GM23338 (cell line): ENCODE results near the gene PTPRC.

Experiments
- CREB1 ChIP-seq: fragments of 250-450 bp; sonication (Bioruptor Pico); IDR thresholded peaks from 2 replicates; pipeline ENCODE4 v1.5.0; 2020; ENCODE audit warnings: low read depth, mild to moderate bottlenecking, moderate library complexity
- EZH2 ChIP-seq: fragments of 200-600 bp; sonication (generic); IDR thresholded peaks from one replicate; pipeline ENCODE4 v1.8.0; 2017; ENCODE audit warnings: antibody characterized with exemption, mild to moderate bottlenecking, low read depth; ENCODE audit not compliant: unreplicated experiment
- EZH2phosphoT487 ChIP-seq: fragments of 200-600 bp; sonication (generic); IDR thresholded peaks from one replicate; pipeline ENCODE4 v1.8.1; 2018; ENCODE audit warnings: antibody characterized with exemption; ENCODE audit not compliant: unreplicated experiment
- JUNB ChIP-seq: IDR thresholded peaks from one replicate; pipeline ENCODE4 v1.6.1; 2016; ENCODE audit warnings: antibody characterized with exemption; ENCODE audit not compliant: unreplicated experiment
- NANOG ChIP-seq: IDR thresholded peaks from 2 replicates; pipeline ENCODE4 v1.6.1; 2016; ENCODE audit warnings: antibody characterized with exemption, borderline replicate concordance
- POLR2AphosphoS5 ChIP-seq: IDR thresholded peaks from 2 replicates; pipeline ENCODE4 v1.6.1; 2016; ENCODE audit warnings: antibody characterized with exemption, low read depth
- STAT1 ChIP-seq: IDR thresholded peaks from one replicate; pipeline ENCODE4 v1.6.1; 2016; ENCODE audit warnings: antibody characterized with exemption; ENCODE audit not compliant: unreplicated experiment
- ZNF114 ChIP-seq: fragments of 250-450 bp; sonication (Bioruptor Pico); IDR thresholded peaks from 2 replicates; pipeline ENCODE4 v1.5.0; 2020; ENCODE audit warnings: mild to moderate bottlenecking, moderate library complexity
- TF ChIP-seq, protein P1 (sequence below): IDR thresholded peaks from one replicate; pipeline ENCODE4 v1.6.1; 2018; ENCODE audit warnings: antibody characterized with exemption; ENCODE audit not compliant: unreplicated experiment
- TF ChIP-seq, protein P2 (sequence below), 2 experiments: fragments of 200-600 bp in 1 of 2; sonication (generic) in 1 of 2; conservative IDR thresholded peaks; 2 replicates each; pipeline versions ENCODE4 v1.5.1 to v1.6.1; 2016 to 2017; ENCODE audit warnings: antibody characterized with exemption in 2 of 2, low read depth in 2 of 2, mild to moderate bottlenecking in 2 of 2, moderate library complexity in 1 of 2
- TF ChIP-seq, protein P3 (sequence below): IDR thresholded peaks from 2 replicates; pipeline ENCODE4 v1.6.1; 2016; ENCODE audit warnings: antibody characterized with exemption

DNA sequence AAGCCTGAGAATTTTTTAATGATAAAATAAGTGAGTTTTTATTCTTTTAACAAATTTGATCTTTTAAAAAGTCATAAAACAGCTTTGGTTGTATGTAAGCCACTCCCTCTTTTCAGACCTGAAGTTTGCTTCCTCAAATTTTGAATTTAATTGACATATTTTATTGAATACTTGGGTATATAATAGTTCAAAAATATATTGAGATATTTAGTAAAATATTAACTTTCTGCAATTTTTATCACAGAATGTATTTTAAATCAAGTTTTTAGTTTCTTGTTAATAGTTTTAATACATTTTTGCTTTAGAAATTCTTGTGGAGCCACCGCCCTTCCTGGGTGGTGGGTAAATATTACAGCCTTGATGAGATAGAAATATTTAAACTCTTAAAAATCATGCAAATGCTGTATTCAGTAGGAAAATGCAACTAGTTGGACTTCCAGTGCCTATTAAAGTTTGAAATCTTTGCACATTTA is 867 bp downstream of the PTPRC start:
- TF ChIP-seq EZH2, result no peak
- TF ChIP-seq, protein P1, sequence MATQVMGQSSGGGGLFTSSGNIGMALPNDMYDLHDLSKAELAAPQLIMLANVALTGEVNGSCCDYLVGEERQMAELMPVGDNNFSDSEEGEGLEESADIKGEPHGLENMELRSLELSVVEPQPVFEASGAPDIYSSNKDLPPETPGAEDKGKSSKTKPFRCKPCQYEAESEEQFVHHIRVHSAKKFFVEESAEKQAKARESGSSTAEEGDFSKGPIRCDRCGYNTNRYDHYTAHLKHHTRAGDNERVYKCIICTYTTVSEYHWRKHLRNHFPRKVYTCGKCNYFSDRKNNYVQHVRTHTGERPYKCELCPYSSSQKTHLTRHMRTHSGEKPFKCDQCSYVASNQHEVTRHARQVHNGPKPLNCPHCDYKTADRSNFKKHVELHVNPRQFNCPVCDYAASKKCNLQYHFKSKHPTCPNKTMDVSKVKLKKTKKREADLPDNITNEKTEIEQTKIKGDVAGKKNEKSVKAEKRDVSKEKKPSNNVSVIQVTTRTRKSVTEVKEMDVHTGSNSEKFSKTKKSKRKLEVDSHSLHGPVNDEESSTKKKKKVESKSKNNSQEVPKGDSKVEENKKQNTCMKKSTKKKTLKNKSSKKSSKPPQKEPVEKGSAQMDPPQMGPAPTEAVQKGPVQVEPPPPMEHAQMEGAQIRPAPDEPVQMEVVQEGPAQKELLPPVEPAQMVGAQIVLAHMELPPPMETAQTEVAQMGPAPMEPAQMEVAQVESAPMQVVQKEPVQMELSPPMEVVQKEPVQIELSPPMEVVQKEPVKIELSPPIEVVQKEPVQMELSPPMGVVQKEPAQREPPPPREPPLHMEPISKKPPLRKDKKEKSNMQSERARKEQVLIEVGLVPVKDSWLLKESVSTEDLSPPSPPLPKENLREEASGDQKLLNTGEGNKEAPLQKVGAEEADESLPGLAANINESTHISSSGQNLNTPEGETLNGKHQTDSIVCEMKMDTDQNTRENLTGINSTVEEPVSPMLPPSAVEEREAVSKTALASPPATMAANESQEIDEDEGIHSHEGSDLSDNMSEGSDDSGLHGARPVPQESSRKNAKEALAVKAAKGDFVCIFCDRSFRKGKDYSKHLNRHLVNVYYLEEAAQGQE, result no peak
- TF ChIP-seq, protein P2, sequence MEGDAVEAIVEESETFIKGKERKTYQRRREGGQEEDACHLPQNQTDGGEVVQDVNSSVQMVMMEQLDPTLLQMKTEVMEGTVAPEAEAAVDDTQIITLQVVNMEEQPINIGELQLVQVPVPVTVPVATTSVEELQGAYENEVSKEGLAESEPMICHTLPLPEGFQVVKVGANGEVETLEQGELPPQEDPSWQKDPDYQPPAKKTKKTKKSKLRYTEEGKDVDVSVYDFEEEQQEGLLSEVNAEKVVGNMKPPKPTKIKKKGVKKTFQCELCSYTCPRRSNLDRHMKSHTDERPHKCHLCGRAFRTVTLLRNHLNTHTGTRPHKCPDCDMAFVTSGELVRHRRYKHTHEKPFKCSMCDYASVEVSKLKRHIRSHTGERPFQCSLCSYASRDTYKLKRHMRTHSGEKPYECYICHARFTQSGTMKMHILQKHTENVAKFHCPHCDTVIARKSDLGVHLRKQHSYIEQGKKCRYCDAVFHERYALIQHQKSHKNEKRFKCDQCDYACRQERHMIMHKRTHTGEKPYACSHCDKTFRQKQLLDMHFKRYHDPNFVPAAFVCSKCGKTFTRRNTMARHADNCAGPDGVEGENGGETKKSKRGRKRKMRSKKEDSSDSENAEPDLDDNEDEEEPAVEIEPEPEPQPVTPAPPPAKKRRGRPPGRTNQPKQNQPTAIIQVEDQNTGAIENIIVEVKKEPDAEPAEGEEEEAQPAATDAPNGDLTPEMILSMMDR (conservative IDR thresholded peaks at IDR 0.05; ENCODE audit: low read depth in 2 of 2), result no peak
- no peak for TF ChIP-seq POLR2AphosphoS5
- TF ChIP-seq EZH2phosphoT487, result no peak
- TF ChIP-seq CREB1, result no peak
- TF ChIP-seq, protein P3, sequence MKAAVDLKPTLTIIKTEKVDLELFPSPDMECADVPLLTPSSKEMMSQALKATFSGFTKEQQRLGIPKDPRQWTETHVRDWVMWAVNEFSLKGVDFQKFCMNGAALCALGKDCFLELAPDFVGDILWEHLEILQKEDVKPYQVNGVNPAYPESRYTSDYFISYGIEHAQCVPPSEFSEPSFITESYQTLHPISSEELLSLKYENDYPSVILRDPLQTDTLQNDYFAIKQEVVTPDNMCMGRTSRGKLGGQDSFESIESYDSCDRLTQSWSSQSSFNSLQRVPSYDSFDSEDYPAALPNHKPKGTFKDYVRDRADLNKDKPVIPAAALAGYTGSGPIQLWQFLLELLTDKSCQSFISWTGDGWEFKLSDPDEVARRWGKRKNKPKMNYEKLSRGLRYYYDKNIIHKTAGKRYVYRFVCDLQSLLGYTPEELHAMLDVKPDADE, result no peak
- TF ChIP-seq JUNB, result no peak
- TF ChIP-seq NANOG, result no peak
- TF ChIP-seq STAT1, result no peak
- no peak for TF ChIP-seq ZNF114 (CRISPR knock-in tag)
